ENCODE results near the gene PECR. TPM values are rescaled to one million over a fixed set of nuclear protein-coding genes. Genes with fewer than 3 reads are reported as not detected.

Gene PECR
- total and polyA plus RNA-seq, 4 donors: 10.6 to 25.9 (median 13.4) TPM

DNA sequence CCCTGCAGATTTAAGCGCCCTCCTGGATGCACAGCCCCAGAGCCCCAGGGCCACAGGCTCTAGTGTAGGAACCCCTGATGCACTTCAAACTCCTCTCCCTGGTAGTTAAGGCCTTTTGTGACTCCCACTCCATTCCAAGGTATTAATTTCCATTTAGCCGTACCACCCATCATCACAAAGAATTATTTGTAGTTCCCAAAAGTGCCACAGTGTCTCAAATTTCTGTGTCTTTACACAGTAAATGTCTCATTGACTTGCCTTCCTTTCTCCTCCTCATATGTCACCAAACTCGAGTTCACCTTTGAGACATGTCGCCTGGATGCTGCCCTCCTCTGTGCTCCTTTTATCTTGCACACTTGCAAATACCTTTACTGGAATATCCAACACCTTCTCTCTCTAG is 25.9 kb downstream of the PECR start:
- DNase-seq: no peak

DNA sequence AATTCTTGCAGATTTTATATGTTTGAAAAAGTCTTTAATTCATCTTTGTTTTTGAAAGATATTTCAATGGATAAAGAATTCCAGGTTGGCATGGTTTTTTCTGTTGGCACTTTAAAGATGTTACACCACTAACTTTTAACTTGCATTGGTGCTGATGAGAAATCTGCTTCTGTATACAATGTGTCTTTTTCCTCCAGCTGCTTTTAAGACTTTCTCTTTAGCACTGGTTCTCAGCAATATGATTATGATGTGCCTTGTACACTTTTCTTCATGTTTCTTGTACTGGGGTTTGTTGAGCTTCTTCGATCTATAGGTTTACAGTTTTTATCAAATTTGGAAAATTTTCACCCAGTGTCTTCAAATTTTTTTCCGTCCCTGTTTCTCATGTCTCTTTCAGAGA is 29.2 kb downstream of the PECR start:
- Histone ChIP-seq H3K36me3 (ENCODE audit: control insufficient read depth in 4 of 4, insufficient read depth in 4 of 4, low read length in 4 of 4) (peaks cover 0 to 3% (median 2%) of the 10 kb centered on the region in 4 donors), H3K9me3 (ENCODE audit: control insufficient read depth in 4 of 4, insufficient read depth in 3 of 4, low read length in 3 of 4) (no peaks in the 10 kb centered on the region), H3K27me3 (ENCODE audit: control insufficient read depth in 3 of 3, insufficient read depth in 3 of 3, low read length in 2 of 3) (no peaks in the 10 kb centered on the region), H3K9ac (ENCODE audit: insufficient read depth in 1 of 2, low read length in 2 of 2) (no peak overlapping the region), H3K27ac (ENCODE audit: low read depth in 1 of 2, low read length in 1 of 2) (no peak overlapping the region), H3K4me1 (ENCODE audit: control insufficient read depth in 5 of 5, insufficient read depth in 5 of 5, low read length in 5 of 5) (no peaks in the 10 kb centered on the region), H3K4me3 (no peak overlapping the region)
- DNase-seq: no peak
- WGBS, 2 donors: 98 to 99% methylated on average over 2 of the region's 2 CpGs
- TF ChIP-seq, protein P1, sequence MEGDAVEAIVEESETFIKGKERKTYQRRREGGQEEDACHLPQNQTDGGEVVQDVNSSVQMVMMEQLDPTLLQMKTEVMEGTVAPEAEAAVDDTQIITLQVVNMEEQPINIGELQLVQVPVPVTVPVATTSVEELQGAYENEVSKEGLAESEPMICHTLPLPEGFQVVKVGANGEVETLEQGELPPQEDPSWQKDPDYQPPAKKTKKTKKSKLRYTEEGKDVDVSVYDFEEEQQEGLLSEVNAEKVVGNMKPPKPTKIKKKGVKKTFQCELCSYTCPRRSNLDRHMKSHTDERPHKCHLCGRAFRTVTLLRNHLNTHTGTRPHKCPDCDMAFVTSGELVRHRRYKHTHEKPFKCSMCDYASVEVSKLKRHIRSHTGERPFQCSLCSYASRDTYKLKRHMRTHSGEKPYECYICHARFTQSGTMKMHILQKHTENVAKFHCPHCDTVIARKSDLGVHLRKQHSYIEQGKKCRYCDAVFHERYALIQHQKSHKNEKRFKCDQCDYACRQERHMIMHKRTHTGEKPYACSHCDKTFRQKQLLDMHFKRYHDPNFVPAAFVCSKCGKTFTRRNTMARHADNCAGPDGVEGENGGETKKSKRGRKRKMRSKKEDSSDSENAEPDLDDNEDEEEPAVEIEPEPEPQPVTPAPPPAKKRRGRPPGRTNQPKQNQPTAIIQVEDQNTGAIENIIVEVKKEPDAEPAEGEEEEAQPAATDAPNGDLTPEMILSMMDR (IDR thresholded peaks at IDR 0.05; ENCODE audit: control extremely low read depth, extremely low read depth): no peak
- no peak for ATAC-seq (ENCODE audit: insufficient read depth, low FRiP score)

More for the DNA sequence above, 25.9 kb downstream of the PECR start:
- TF ChIP-seq, protein P1 (IDR thresholded peaks at IDR 0.05; ENCODE audit: control extremely low read depth, extremely low read depth): no peak
- WGBS, 2 donors: 94 to 99% methylated on average over 4 of the region's 4 CpGs
- ATAC-seq (ENCODE audit: insufficient read depth, low FRiP score): no peak
- no peak overlapping the region for H3K9ac ChIP-seq (ENCODE audit: insufficient read depth in 1 of 2, low read length in 2 of 2)
- peaks cover 0 to 1% (median 0%) of the 10 kb centered on the region in 5 donors for H3K4me1 ChIP-seq (ENCODE audit: control insufficient read depth in 5 of 5, insufficient read depth in 5 of 5, low read length in 5 of 5)
- H3K27ac ChIP-seq (ENCODE audit: low read depth in 1 of 2, low read length in 1 of 2): no peak overlapping the region
- no peaks in the 10 kb centered on the region for H3K27me3 ChIP-seq (ENCODE audit: control insufficient read depth in 3 of 3, insufficient read depth in 3 of 3, low read length in 2 of 3)
- H3K4me3 ChIP-seq: no peak overlapping the region
- H3K36me3 ChIP-seq (ENCODE audit: control insufficient read depth in 4 of 4, insufficient read depth in 4 of 4, low read length in 4 of 4): peaks cover 0 to 4% (median 3%) of the 10 kb centered on the region in 4 donors
- no peaks in the 10 kb centered on the region for H3K9me3 ChIP-seq (ENCODE audit: control insufficient read depth in 4 of 4, insufficient read depth in 3 of 4, low read length in 3 of 4)

DNA sequence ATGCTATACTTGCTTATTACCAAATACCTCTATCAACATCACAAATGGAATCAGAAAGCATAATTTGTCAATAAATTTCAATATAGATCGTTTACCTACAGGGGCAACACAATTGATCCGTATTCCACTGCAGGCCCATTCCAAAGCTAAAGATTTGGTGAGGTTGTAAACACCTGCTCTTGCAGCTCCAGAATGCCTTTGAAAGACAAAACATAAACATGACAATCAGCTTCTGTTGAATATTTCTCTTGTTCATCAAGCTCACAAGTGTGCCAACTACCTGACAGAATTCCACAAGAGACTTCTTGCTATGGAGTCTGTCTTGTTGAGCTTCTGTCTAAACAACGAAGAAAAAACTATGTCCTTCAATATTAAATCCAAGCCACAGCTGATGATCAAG is 30.3 kb downstream of the PECR start:
- H3K27me3 ChIP-seq (ENCODE audit: control insufficient read depth in 3 of 3, insufficient read depth in 3 of 3, low read length in 2 of 3): no peaks in the 10 kb centered on the region
- H3K9me3 ChIP-seq (ENCODE audit: control insufficient read depth in 4 of 4, insufficient read depth in 3 of 4, low read length in 3 of 4): no peaks in the 10 kb centered on the region
- DNase-seq (no peak), ATAC-seq (ENCODE audit: insufficient read depth, low FRiP score) (no peak)
- H3K36me3 ChIP-seq (ENCODE audit: control insufficient read depth in 4 of 4, insufficient read depth in 4 of 4, low read length in 4 of 4): peaks cover 0 to 3% (median 2%) of the 10 kb centered on the region in 4 donors
- 88 to 94% methylated on average over 3 of the region's 3 CpGs for WGBS, 2 donors
- TF ChIP-seq, protein P1 (IDR thresholded peaks at IDR 0.05; ENCODE audit: control extremely low read depth, extremely low read depth): no peak
- no peak overlapping the region for H3K27ac ChIP-seq (ENCODE audit: low read depth in 1 of 2, low read length in 1 of 2)
- H3K9ac ChIP-seq (ENCODE audit: insufficient read depth in 1 of 2, low read length in 2 of 2): no peak overlapping the region
- no peak overlapping the region for H3K4me3 ChIP-seq
- H3K4me1 ChIP-seq (ENCODE audit: control insufficient read depth in 5 of 5, insufficient read depth in 5 of 5, low read length in 5 of 5): no peaks in the 10 kb centered on the region

DNA sequence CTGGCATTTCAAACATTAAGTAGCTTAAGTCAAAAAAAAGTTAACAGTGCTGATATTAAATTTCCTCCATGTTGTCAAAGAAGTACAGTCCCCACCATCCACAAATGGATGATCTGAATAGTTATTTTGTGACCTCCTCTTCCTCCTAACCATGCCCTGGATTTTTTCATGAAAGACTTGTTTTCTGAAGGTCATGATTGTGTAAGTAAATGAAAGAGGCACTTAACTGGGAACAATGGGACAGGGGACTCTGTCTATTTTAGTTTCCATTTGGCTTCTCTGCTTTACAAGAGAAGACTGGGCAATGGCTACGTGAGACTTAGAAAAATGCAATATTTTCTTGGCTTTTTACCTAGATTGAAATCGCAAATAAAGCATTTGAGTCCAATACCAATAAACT is 32.2 kb downstream of the PECR start:
- Histone ChIP-seq H3K9me3 (ENCODE audit: control insufficient read depth in 4 of 4, insufficient read depth in 3 of 4, low read length in 3 of 4) (no peaks in the 10 kb centered on the region), H3K36me3 (ENCODE audit: control insufficient read depth in 4 of 4, insufficient read depth in 4 of 4, low read length in 4 of 4) (peaks cover 0 to 3% (median under 1%) of the 10 kb centered on the region in 4 donors), H3K4me1 (ENCODE audit: control insufficient read depth in 5 of 5, insufficient read depth in 5 of 5, low read length in 5 of 5) (no peaks in the 10 kb centered on the region), H3K9ac (ENCODE audit: insufficient read depth in 1 of 2, low read length in 2 of 2) (no peak overlapping the region), H3K27ac (ENCODE audit: low read depth in 1 of 2, low read length in 1 of 2) (no peak overlapping the region), H3K27me3 (ENCODE audit: control insufficient read depth in 3 of 3, insufficient read depth in 3 of 3, low read length in 2 of 3) (no peaks in the 10 kb centered on the region), H3K4me3 (no peak overlapping the region)
- 95 to 98% methylated on average over 2 of the region's 2 CpGs for WGBS, 2 donors
- ATAC-seq (ENCODE audit: insufficient read depth, low FRiP score) (no peak), DNase-seq (no peak)
- TF ChIP-seq, protein P1 (IDR thresholded peaks at IDR 0.05; ENCODE audit: control extremely low read depth, extremely low read depth): no peak
